Measurements from ENCODE around the gene VPS37B.
"Not testable (repeated sequence)": the region's sequence is repeated elsewhere in the genome, so short reads cannot be mapped to it uniquely, and the experiment has no call there.

Gene VPS37B, protein sequence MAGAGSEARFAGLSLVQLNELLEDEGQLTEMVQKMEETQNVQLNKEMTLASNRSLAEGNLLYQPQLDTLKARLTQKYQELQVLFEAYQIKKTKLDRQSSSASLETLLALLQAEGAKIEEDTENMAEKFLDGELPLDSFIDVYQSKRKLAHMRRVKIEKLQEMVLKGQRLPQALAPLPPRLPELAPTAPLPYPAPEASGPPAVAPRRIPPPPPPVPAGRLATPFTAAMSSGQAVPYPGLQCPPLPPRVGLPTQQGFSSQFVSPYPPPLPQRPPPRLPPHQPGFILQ

DNA sequence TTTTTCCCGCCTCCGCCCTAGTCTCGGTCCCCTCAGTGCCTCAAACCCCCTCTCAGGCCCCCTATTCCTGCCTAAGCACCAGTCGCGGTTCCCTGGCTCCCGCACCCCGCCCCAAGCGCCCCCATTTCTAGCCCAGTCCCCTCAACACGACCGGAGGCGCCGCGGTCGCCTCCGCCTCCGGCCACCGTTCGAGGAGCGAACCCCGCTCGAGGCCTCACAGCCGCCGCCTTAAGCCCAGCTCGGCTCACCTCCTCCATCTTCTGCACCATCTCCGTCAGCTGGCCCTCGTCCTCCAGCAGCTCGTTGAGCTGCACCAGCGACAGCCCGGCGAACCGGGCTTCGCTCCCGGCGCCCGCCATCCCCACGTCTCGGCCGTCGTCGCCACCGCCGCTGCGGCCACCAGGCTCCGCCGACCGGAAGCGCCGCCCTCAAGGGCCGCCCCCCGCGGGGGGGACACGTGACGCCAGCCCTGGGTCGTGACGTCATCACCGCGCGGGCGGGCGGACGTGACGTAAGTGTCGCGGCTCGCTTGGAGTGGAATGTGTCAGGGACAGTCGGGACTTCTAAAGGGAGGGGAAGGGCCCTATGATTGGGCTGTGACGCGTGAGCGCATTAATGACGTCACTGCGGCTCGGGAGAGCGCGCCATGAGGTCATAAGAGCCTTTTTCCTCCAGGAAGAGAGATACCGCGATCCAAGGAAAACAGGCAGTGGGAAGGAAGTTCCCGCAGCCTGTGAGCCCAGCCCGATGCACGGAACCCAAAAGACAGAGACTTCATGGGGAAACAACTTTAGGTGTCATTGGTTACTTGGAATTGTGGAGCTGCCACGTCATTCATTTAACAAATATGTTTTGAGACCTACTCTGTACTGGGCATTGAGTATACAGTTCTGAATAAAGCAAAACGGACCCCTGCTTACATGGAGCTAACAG lies at the start of gene VPS37B:
TSS of gene VPS37B (minus strand) at position 421 of the 933 bp plus-strand sequence. CDS start at position 359, 62 bp downstream.
- DNase-seq (ENCODE audit: low spot score) = peak; percentile 91
- TF ChIP-seq, protein P1, sequence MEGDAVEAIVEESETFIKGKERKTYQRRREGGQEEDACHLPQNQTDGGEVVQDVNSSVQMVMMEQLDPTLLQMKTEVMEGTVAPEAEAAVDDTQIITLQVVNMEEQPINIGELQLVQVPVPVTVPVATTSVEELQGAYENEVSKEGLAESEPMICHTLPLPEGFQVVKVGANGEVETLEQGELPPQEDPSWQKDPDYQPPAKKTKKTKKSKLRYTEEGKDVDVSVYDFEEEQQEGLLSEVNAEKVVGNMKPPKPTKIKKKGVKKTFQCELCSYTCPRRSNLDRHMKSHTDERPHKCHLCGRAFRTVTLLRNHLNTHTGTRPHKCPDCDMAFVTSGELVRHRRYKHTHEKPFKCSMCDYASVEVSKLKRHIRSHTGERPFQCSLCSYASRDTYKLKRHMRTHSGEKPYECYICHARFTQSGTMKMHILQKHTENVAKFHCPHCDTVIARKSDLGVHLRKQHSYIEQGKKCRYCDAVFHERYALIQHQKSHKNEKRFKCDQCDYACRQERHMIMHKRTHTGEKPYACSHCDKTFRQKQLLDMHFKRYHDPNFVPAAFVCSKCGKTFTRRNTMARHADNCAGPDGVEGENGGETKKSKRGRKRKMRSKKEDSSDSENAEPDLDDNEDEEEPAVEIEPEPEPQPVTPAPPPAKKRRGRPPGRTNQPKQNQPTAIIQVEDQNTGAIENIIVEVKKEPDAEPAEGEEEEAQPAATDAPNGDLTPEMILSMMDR (IDR thresholded peaks at IDR 0.05) = no peak
- Histone ChIP-seq H3K27ac (peak within 1 kb of the TSS; percentile 80 to 82), H3K4me3 (peak within 1 kb of the TSS; percentile 81)

- no peak for DNase-seq (ENCODE audit: low spot score)
- Histone ChIP-seq H3K4me3 (no peak overlapping the region), H3K27ac (peak overlapping the region in 1 of 2 donors; percentile 42)
- TF ChIP-seq, protein P1 (IDR thresholded peaks at IDR 0.05) = no peak
Measured at GRCh38 chr12:122944605-122945592, 49.0 kb upstream of the VPS37B start.

GRCh38 chr12:122943196-122943595 lies 47.3 kb upstream of the VPS37B start:
- TF ChIP-seq, protein P1 (IDR thresholded peaks at IDR 0.05) = no peak
- H3K27ac ChIP-seq = peak overlapping the region in 1 of 2 donors; percentile 15
- DNase-seq (ENCODE audit: low spot score) = no peak
- no peak overlapping the region for H3K4me3 ChIP-seq

DNA sequence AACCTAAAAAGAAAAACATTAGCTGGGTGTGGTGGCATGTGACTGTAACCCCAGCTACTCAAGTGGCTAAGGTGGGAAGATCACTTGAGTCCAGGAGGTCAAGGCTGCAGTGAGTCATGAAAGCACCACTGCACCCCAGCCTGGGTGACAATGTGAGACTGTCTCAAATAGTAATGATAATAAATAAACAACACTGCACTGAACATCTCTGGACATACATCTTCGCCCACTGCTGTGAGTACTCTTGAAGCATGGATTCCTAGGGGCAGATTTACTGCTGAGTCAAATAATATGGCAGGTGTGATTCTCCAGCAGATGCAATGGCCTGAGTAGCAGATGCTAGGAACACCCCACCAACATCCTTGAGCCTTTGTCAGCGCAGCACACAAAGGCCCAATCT lies 46.7 kb upstream of the VPS37B start:
- DNase-seq (ENCODE audit: low spot score) = no peak
- Histone ChIP-seq H3K4me3 (no peak overlapping the region), H3K27ac (peak overlapping the region in 1 of 2 donors; percentile 15)
- TF ChIP-seq, protein P1 (IDR thresholded peaks at IDR 0.05) = no peak

DNA sequence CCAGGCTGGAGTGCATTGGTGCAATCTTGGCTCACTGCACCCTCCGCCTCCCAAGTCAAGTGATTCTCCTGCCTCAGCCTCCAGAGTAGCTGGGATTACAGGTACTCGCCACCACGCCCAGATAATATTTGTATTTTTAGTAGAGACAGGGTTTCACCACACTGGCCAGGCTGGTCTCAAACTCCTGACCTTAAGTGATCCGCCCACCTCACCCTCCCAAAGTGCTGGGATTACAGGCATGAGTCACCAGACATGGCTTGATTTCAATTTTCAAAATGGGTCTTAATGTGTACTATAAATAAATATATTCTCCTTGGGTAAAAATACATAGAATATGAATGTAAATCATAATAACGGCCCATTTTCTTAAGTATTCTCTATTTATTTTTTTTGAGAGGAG lies 45.4 kb upstream of the VPS37B start:
- not testable (repeated sequence) for H3K4me3 ChIP-seq; H3K27ac ChIP-seq; DNase-seq (ENCODE audit: low spot score)

GRCh38 chr12:122939125-122939524 lies 43.2 kb upstream of the VPS37B start:
- TF ChIP-seq, protein P1 (IDR thresholded peaks at IDR 0.05) = no peak
- no peak overlapping the region for H3K4me3 ChIP-seq
- H3K27ac ChIP-seq = no peak overlapping the region
- no peak for DNase-seq (ENCODE audit: low spot score)
